Activated CD4-positive, alpha-beta T cell treated with anti-CD3 and anti-CD28 coated beads, Interleukin-2, amount 50 U/mL, for 1 hour (primary cell): Measurements from ENCODE around the gene ZNF562.

Experiments used
- DNase-seq: peaks from one replicate; pipeline ENCODE4 v3.0.0-alpha.2; 2020

Gene ZNF562

GRCh38 chr19:9640956-9641355, 33.9 kb downstream of the ZNF562 start:
- DNase-seq = no peak

DNA sequence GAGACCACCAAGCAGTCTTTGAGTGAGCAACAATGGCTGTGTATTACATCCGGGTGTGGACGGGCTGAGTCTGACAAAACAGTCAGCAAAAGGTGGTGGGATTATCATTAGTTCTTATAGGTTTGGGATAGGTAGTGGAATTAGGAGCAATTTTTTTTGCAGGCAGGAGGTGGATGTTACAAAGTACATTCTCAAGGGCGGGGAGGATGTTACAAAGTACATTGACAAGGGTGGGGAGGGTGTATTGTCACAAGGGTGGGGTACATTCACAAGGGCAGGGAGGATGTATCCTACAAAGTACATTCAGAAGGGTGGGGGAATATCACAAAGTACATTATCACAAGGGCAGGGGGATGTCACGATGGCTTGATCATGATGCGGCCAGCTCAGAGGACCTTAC, 38.9 kb downstream of the ZNF562 start:
- no peak for DNase-seq

- no peak for DNase-seq
Observed at GRCh38 chr19:9627856-9628255, 47.0 kb downstream of the ZNF562 start.

GRCh38 chr19:9622531-9622930, 52.4 kb downstream of the ZNF562 start:
- DNase-seq = no peak

- peak; percentile 85 for DNase-seq
Observed at GRCh38 chr19:9621156-9622037, 53.5 kb downstream of the ZNF562 start, which contains the start of gene ZNF561. ZNF561 (minus strand) TSS chr19:9621232; CDS start chr19:9619456, 1,776 bp downstream.

- DNase-seq = no peak
Observed at GRCh38 chr19:9620842-9621155, 54.1 kb downstream of the ZNF562 start.

GRCh38 chr19:9615844-9616243, 59.1 kb downstream of the ZNF562 start:
- no peak for DNase-seq

GRCh38 chr19:9610484-9611113, 64.3 kb downstream of the ZNF562 start:
- no peak for DNase-seq

GRCh38 chr19:9608912-9609311, 66.0 kb downstream of the ZNF562 start:
- no peak for DNase-seq

- DNase-seq = no peak
Observed at GRCh38 chr19:9597027-9597426, 77.9 kb downstream of the ZNF562 start.
